ENCODE measurements around the gene LOXL3.

Gene LOXL3

GRCh38 chr2:74503506-74504475 is 50.0 kb downstream of the LOXL3 start:
- no peaks in the 10 kb centered on the region for H3K27me3 ChIP-seq (ENCODE audit: insufficient read depth, low read length)
- peak overlapping the region; percentile 82 for H3K27ac ChIP-seq (ENCODE audit: low read depth, low read length)
- H2AFZ ChIP-seq (ENCODE audit: low read length, unreplicated experiment): peak overlapping the region; percentile 57
- peak overlapping the region; percentile 76 for H3K4me3 ChIP-seq (ENCODE audit: low read depth, low read length)
- H3K36me3 ChIP-seq (ENCODE audit: insufficient read depth, low read length): no peaks in the 10 kb centered on the region
- H3K4me1 ChIP-seq (ENCODE audit: control insufficient read depth, insufficient read depth, low read length, unreplicated experiment): peaks cover 34% of the 10 kb centered on the region
- H3K79me2 ChIP-seq (ENCODE audit: control insufficient read depth, insufficient read depth, low read length, unreplicated experiment): peaks cover 32% of the 10 kb centered on the region

- peak overlapping the region; percentile 82 for H3K27ac ChIP-seq (ENCODE audit: low read depth, low read length)
- H2AFZ ChIP-seq (ENCODE audit: low read length, unreplicated experiment): peak overlapping the region; percentile 57
- peaks cover 32% of the 10 kb centered on the region for H3K79me2 ChIP-seq (ENCODE audit: control insufficient read depth, insufficient read depth, low read length, unreplicated experiment)
- H3K4me3 ChIP-seq (ENCODE audit: low read depth, low read length): peak overlapping the region; percentile 76
- no peaks in the 10 kb centered on the region for H3K36me3 ChIP-seq (ENCODE audit: insufficient read depth, low read length)
- peaks cover 39% of the 10 kb centered on the region for H3K4me1 ChIP-seq (ENCODE audit: control insufficient read depth, insufficient read depth, low read length, unreplicated experiment)
- H3K27me3 ChIP-seq (ENCODE audit: insufficient read depth, low read length): no peaks in the 10 kb centered on the region
Measured at GRCh38 chr2:74502720-74503505, 50.8 kb downstream of the LOXL3 start.

- no peaks in the 10 kb centered on the region for H3K36me3 ChIP-seq (ENCODE audit: insufficient read depth, low read length)
- H3K79me2 ChIP-seq (ENCODE audit: control insufficient read depth, insufficient read depth, low read length, unreplicated experiment): peaks cover 32% of the 10 kb centered on the region
- H3K4me3 ChIP-seq (ENCODE audit: low read depth, low read length): peak overlapping the region; percentile 76
- no peaks in the 10 kb centered on the region for H3K27me3 ChIP-seq (ENCODE audit: insufficient read depth, low read length)
- peaks cover 41% of the 10 kb centered on the region for H3K4me1 ChIP-seq (ENCODE audit: control insufficient read depth, insufficient read depth, low read length, unreplicated experiment)
- H2AFZ ChIP-seq (ENCODE audit: low read length, unreplicated experiment): peak overlapping the region; percentile 57
- no peak overlapping the region for H3K27ac ChIP-seq (ENCODE audit: low read depth, low read length)
Measured at GRCh38 chr2:74502147-74502719, 51.5 kb downstream of the LOXL3 start.

- Histone ChIP-seq H3K27me3 (ENCODE audit: insufficient read depth, low read length) (no peaks in the 10 kb centered on the region), H3K36me3 (ENCODE audit: insufficient read depth, low read length) (no peaks in the 10 kb centered on the region), H2AFZ (ENCODE audit: low read length, unreplicated experiment) (no peak overlapping the region), H3K4me3 (ENCODE audit: low read depth, low read length) (peak overlapping the region; percentile 76), H3K79me2 (ENCODE audit: control insufficient read depth, insufficient read depth, low read length, unreplicated experiment) (peaks cover 32% of the 10 kb centered on the region), H3K27ac (ENCODE audit: low read depth, low read length) (no peak overlapping the region), H3K4me1 (ENCODE audit: control insufficient read depth, insufficient read depth, low read length, unreplicated experiment) (peaks cover 36% of the 10 kb centered on the region)
Measured at GRCh38 chr2:74501335-74502071, 52.2 kb downstream of the LOXL3 start.

- H2AFZ ChIP-seq (ENCODE audit: low read length, unreplicated experiment): no peak overlapping the region
- no peaks in the 10 kb centered on the region for H3K27me3 ChIP-seq (ENCODE audit: insufficient read depth, low read length)
- no peaks in the 10 kb centered on the region for H3K36me3 ChIP-seq (ENCODE audit: insufficient read depth, low read length)
- no peak overlapping the region for H3K27ac ChIP-seq (ENCODE audit: low read depth, low read length)
- H3K4me3 ChIP-seq (ENCODE audit: low read depth, low read length): no peak overlapping the region
- H3K4me1 ChIP-seq (ENCODE audit: control insufficient read depth, insufficient read depth, low read length, unreplicated experiment): peaks cover 31% of the 10 kb centered on the region
- H3K79me2 ChIP-seq (ENCODE audit: control insufficient read depth, insufficient read depth, low read length, unreplicated experiment): peaks cover 26% of the 10 kb centered on the region
Measured at GRCh38 chr2:74500578-74500946, 53.2 kb downstream of the LOXL3 start.

GRCh38 chr2:74499940-74500577 is 53.7 kb downstream of the LOXL3 start:
- Histone ChIP-seq H2AFZ (ENCODE audit: low read length, unreplicated experiment) (no peak overlapping the region), H3K4me3 (ENCODE audit: low read depth, low read length) (peak overlapping the region; percentile 81), H3K27ac (ENCODE audit: low read depth, low read length) (no peak overlapping the region), H3K36me3 (ENCODE audit: insufficient read depth, low read length) (no peaks in the 10 kb centered on the region), H3K79me2 (ENCODE audit: control insufficient read depth, insufficient read depth, low read length, unreplicated experiment) (peaks cover 21% of the 10 kb centered on the region), H3K4me1 (ENCODE audit: control insufficient read depth, insufficient read depth, low read length, unreplicated experiment) (peaks cover 26% of the 10 kb centered on the region), H3K27me3 (ENCODE audit: insufficient read depth, low read length) (no peaks in the 10 kb centered on the region)

GRCh38 chr2:74499267-74499939 is 54.3 kb downstream of the LOXL3 start, which contains the start of gene LBX2:
Gene LBX2 (minus strand): TSS chr2:74499603. CDS start chr2:74499537, 66 bp downstream.
- Histone ChIP-seq H2AFZ (ENCODE audit: low read length, unreplicated experiment) (peak within 1 kb of the TSS; percentile 42), H3K27ac (ENCODE audit: low read depth, low read length) (no peak within 1 kb of the TSS), H3K27me3 (ENCODE audit: insufficient read depth, low read length) (no peaks in the 10 kb centered on the region), H3K4me1 (ENCODE audit: control insufficient read depth, insufficient read depth, low read length, unreplicated experiment) (peaks cover 19% of the 10 kb centered on the region), H3K4me3 (ENCODE audit: low read depth, low read length) (peak within 1 kb of the TSS; percentile 81), H3K36me3 (ENCODE audit: insufficient read depth, low read length) (no peaks in the 10 kb centered on the region), H3K79me2 (ENCODE audit: control insufficient read depth, insufficient read depth, low read length, unreplicated experiment) (peaks cover 15% of the 10 kb centered on the region)

GRCh38 chr2:74498500-74499266 is 55.1 kb downstream of the LOXL3 start:
- no peaks in the 10 kb centered on the region for H3K27me3 ChIP-seq (ENCODE audit: insufficient read depth, low read length)
- H3K4me3 ChIP-seq (ENCODE audit: low read depth, low read length): peak overlapping the region; percentile 81
- peak overlapping the region; percentile 42 for H2AFZ ChIP-seq (ENCODE audit: low read length, unreplicated experiment)
- no peaks in the 10 kb centered on the region for H3K36me3 ChIP-seq (ENCODE audit: insufficient read depth, low read length)
- peaks cover 8% of the 10 kb centered on the region for H3K79me2 ChIP-seq (ENCODE audit: control insufficient read depth, insufficient read depth, low read length, unreplicated experiment)
- peaks cover 16% of the 10 kb centered on the region for H3K4me1 ChIP-seq (ENCODE audit: control insufficient read depth, insufficient read depth, low read length, unreplicated experiment)
- no peak overlapping the region for H3K27ac ChIP-seq (ENCODE audit: low read depth, low read length)

Data from ACC112 (cell line).